ENCODE results near the gene CTNS.
A peak's percentile ranks its signal among the peaks of the same experiment; 100 is the strongest.
"Not testable (repeated sequence)": the region's sequence is repeated elsewhere in the genome, so short reads cannot be mapped to it uniquely, and the experiment has no call there.

CTNS gene

DNA sequence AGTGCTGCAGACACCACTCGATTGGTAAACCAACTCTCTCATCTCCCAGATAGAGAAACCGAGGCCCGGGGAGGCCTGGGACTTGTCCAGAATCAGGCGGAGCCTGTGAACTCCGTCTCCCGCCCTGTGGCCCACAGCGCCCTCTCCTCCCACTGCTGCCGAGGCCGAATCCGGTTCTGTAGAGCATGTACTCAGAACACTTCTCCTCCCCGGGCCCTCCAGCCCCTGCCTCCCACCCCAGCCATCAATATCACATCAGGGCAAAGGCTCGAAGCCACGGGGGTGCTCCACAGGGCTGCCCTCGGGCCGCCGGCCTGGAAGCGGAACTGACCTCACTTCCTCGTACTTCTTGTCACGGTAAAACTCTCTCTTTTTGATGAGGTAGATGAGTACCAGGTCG lies 45.0 kb downstream of the CTNS start:
- DNase-seq (ENCODE audit: low read depth in 2 of 2, low spot score in 1 of 2) = no peak

DNA sequence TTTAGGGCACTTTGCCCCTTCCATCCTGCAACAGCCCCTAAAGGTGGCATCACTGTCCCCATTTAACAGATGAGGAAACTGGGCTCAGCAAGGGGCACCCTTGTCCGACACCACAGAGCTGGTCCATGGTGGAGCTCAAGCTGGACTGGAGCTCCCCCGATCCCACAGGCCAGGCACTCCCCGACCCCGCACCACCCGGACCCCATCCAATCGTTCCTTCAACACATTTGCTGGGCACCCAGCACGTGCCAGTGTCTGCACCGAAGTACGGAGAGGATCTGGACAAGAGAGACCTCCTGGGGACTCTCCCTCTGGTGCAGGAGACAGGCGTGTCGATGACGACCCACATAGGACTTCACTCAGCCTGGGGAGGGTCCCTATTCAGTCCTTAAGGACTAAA lies 45.5 kb downstream of the CTNS start:
- DNase-seq (ENCODE audit: low read depth in 2 of 2, low spot score in 1 of 2) = no peak

DNA sequence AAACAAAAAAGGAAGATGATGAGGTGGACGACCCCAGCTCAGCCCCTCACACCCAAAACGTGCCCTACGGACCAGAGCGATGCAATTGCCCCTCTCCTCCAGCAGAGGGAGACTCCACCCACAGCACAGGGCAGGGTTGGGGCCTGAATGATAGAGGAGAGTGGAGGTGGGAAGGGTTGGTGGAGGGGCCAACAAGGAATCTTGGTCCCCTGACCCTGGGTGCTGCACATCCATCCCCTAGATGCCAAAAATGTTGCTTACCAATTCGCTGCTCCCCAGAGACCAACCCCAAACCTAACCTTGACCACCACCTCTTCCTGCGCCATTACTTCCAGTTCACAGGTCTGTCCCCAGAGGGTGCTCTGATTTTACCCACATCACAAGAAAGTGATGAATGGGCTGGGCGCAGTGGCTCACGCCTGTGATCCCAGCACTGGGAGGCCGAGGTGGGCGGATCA lies 46.5 kb downstream of the CTNS start:
- peak in 1 of 2 donors; percentile 44 for DNase-seq (ENCODE audit: low read depth in 2 of 2, low spot score in 1 of 2)

DNA sequence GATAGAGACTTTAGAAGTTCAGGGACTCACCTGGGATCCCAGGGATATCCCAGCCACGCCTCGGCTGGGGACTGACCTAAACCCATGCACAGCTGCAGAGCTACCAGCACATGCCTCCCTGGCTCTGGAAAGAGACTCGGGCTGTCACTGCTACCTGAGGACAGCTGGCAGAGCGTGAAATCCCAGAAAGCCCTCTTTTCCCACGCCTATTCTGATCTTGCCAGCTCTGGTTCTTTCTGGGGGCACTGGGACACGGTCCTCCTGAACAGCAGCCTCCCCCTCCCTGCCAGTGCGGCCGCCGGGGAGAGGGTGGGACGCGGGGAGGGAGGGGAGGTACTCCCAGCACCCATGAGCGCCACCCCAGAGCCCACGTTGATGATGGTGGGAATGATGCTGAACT lies 48.6 kb downstream of the CTNS start:
- no peak for DNase-seq (ENCODE audit: low read depth in 2 of 2, low spot score in 1 of 2)

DNA sequence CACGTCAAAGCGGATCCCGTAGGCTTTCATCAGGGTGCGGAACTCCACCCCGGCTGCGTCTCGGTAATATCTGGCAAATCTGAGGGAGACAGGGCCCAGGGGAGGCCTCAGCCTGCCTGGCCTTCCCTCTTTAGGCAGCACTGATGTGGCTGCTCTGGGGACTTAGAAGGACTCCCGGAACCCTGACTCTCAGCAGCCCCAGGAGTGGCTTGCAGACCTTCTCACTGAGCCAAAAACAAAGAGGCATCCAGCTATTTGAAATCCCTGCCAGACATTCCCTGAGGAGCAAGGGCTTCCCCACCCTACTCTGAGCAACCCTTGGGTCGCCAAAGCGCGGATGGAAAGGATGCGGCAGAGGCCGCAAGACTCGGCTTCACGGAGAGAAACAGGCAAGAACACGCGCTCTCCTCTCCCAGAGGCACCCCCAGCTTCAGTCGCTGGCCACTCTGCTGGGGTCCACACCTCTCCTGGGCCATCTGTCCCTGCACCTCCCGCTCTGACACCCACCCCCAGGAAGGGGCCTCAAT lies 51.5 kb downstream of the CTNS start:
- no peak for DNase-seq (ENCODE audit: low read depth in 2 of 2, low spot score in 1 of 2)

DNA sequence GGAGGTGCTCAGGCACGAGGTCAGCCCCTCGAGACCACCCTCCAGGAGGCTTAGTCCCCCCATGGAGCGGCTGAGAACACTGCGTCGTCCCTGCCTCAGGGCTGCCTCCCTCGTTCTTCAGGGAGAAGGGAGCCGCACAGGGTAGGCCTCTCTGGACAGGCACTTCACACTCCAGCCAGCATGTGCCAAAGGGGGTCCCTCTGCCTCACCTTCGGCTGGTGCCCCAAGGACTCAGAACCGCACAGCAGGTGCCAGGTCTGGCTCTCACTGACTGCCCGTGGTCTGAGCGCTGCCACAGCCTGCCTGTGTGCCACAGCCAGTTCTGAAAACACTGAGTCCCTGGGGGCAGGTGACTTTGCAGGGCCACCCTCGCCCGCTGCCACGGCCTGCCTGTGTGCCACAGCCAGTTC lies 52.3 kb downstream of the CTNS start:
- no peak for DNase-seq (ENCODE audit: low read depth in 2 of 2, low spot score in 1 of 2)

DNA sequence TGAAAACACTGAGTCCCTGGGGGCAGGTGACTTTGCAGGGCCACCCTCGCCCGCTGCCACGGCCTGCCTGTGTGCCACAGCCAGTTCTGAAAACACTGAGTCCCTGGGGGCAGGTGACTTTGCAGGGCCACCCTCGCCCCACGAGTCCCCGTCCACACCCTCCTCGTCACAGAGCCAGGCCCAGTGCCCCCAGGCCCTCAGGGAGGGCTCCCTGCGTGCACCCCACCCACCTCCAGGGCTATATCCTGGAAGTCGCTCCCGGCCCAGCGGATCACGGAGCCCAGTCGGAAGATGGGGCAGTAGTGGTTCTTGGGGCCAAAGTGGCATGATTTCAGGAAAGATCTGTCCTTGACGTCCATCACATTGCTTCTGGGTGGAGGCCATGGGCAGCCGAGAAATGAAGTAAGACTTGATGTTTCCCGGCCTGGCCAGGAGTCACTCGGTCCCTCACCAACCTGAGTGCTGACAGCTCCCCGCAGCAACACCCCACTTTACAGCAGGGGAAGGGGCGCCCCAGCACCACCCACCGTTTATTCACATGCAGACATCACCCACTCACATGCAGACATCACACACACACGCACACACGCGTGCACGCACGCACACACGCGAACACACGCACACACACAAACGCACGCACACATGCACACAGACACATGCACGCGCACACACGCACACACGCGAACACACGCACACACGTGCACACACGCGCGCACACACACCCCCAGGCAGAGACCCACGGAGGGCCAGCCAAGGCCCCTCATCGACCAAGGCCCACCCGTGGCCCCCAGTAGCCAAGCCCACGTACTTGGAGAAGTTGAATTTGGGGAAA lies 52.9 kb downstream of the CTNS start:
- DNase-seq (ENCODE audit: low read depth in 2 of 2, low spot score in 1 of 2) = no peak

DNA sequence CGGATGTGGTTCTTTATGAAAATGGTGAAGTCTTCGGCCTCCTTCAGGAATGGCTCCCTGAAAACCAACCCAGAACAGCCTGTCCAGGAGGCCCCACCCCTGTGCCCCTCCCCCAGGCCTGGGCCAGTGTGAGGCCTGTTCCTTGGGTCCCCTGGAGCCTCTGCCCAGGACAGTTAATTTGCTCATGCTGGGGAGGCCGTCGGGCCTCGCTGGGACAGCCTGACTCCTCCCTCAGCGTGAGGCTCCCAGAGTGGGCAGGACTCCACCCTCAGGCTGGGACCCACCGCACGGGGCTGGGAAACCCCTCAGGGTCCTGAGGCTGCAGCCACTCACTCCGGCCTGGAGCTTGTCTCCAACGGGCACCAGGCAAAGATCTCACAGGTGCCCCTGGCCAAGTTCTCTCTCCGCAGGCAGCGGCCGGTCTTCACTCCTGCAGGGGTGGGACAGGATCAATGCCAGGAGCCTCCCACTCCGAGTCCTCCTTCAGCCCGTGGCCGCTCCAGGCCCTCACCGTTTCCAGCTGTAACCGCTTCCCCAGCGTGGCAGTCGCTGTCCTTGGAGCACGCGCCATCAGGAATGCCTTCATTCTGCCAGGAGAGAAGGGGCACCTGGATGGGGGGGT lies 53.6 kb downstream of the CTNS start:
- no peak for DNase-seq (ENCODE audit: low read depth in 2 of 2, low spot score in 1 of 2)

DNA sequence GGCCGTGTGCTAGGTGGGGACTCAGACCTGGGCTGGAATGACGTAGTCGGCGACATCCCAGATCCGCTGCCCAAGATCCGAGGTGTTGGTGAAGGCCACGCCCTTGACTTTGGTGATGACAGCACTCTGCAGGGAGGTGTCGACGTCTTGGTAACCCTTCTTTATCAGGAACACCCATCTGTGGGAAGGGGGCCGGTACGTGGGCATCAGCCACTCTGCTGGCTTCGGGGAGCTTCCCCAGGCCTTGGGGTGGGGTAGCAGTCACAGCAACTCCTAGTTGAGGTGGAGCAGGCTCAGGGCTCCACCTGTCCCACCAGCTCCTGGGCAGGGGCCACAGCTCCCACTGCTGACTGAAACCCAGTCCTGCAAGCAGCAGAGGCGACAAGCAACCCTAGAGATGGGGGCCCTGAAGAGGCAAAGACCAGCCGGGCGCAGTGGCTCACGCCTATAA lies 55.1 kb downstream of the CTNS start:
- no peak for DNase-seq (ENCODE audit: low read depth in 2 of 2, low spot score in 1 of 2)

DNA sequence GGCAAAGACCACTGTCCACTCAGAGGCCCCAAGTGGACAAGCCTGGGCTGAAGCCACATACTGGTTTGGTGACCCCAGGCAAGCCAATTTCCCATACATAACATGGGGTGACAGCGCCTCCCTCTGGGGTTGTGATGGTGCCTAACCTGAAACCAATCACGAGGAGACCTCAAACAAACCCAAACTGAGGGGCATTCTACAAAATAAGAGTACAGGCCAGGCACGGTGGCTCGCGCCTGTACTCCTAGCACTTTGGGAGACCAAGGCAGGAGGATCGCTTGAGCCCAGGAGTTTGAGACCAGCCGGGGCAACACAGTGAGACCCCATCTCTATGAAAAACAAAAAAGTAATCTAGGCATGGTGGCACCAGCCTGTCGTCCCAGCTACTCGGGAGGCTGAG lies 55.8 kb downstream of the CTNS start:
- DNase-seq (ENCODE audit: low read depth in 2 of 2, low spot score in 1 of 2) = no peak

DNA sequence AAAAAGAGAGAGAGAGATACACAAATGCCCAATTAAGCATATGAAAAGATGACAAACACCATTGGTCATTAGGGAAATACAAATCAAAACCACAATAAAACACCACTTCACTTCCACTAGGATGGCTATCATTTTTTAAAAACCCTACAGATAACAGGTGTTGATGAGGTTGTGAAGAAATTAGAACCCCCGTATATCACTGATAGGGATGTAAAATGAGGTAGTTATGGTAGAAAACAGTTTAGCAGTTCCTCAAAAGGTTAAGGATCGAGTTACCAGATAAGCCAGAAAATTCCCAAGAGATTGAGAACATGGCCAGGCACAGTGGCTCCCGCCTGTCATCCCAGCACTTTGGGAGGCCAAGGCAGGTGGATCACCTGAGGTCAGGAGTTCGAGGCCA lies 56.6 kb downstream of the CTNS start:
- DNase-seq (ENCODE audit: low read depth in 2 of 2, low spot score in 1 of 2) = no peak

DNA sequence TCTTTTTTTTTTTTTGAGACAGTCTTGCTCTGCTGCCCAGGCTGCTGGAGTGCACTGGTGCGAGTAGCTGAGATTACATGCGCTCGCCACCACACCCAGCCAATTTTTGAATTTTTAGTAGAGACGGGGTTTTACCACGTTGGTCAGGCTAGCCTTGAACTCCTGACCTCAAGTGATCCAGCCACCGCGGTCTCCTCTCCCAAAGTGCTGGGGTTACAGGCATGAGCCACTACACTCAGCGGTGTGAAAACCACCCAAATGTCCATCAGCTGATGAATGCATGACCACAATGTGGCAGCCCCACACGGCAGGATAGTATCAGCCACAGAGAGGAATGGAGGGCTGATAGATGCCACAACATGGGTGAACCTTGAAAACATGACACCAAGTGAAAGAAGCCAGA lies 57.3 kb downstream of the CTNS start:
- no peak for DNase-seq (ENCODE audit: low read depth in 2 of 2, low spot score in 1 of 2)

DNA sequence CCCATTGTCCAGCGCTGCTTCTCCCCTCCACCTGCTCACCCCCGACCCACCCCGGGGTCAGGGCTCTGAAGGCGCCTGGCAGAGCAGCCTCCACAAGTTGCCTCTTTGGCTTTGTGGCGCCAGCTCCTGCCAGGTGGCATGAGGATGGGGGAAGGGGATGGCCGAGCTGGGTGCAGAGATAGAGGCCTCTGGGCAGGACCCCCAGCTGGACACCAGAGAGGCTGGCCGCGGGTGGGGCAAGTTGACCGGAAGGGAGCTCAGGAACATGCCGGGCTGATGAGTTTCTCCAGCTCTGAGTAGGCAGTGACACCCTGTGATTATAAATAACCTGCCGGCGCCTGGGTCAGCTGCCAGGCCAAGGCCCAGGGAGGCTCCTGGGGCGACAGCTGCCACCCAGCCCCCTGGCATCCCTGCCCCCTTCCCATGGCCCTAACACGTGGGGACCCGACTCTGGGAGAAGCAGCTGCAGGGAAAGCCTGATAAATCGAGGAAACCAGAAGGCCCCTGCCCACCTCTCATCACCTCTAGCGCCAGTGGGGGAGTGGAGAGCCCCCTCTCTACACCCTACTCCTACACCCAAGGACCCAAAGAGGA lies 58.7 kb downstream of the CTNS start:
- no peak for DNase-seq (ENCODE audit: low read depth in 2 of 2, low spot score in 1 of 2)

DNA sequence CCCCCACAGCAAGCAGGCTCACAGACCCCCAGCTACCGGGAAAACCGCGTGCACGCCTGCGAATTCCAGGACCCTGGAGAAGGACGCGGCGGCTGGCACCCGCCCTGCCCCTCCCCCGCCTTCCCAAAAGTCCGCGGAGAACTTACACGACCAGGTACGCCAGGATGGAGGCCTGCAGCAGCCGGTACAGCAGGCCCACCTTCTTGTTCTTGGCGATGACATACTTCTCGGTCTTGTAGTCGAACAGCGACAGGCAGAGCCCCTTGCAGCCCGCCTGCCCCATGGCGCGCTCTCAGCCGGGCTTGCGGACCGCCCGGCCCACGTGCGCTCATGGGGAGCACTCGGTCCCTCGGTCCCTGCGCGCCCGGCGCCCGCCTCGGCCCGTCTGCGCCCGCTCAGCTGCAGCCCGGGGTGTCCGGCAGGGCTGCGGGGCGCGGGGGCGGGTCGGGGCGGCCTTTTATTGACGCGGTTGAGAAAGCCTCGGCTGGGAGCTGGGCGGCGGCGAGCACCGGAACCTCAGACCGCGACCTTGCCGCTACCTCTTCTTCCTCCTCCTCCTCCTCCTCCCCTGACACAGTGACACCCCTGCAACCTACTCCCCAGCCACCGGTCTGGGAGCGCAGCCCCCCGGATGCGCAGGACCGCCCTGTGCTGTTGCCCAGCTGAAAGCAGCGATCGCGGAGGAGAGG lies 59.3 kb downstream of the CTNS start, which contains the start of gene P2RX5:
Gene P2RX5 (minus strand): TSS at position 433 of the 689 bp plus-strand sequence. CDS start 150 bp downstream, at position 283.
- no peak for DNase-seq (ENCODE audit: low read depth in 2 of 2, low spot score in 1 of 2)

DNA sequence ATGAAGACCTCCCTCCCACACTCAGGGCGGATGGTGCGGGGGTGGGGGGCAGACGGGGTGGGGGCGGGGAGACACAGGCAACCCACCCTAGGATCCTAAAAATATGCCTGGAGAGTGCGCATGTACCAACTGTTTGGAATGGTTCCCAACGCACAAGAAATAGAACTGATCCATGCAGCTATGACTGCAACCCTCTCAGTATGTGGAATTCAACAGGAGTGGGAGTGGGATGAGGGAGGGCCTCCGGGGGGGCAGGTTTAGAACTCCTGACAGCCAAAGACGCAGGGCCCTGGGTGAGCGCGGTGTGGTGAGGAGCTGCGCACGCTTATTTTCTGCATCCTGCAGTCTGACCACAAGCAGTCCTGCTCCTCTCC lies 60.5 kb downstream of the CTNS start:
- no peak for DNase-seq (ENCODE audit: low read depth in 2 of 2, low spot score in 1 of 2)

DNA sequence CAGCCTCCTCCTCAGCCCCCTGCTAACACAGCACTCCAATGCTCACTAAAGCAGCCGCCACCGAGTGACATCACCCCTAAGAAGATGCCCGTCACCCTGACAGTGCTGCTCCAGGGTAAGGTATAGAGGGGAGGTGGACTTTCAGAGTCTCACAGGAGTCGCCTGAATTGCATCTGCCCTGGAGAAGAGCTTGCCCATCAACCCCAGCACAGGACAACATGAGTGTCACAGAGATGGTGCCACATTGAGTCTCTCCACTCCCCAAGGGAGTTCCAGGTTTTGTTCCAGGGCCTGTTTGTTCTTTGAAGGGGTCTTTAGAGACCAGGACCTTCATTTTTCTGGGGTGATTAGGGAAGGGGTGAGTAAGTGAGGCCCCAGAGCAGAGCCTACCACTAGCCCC lies 61.6 kb downstream of the CTNS start:
- no peak for DNase-seq (ENCODE audit: low read depth in 2 of 2, low spot score in 1 of 2)

DNA sequence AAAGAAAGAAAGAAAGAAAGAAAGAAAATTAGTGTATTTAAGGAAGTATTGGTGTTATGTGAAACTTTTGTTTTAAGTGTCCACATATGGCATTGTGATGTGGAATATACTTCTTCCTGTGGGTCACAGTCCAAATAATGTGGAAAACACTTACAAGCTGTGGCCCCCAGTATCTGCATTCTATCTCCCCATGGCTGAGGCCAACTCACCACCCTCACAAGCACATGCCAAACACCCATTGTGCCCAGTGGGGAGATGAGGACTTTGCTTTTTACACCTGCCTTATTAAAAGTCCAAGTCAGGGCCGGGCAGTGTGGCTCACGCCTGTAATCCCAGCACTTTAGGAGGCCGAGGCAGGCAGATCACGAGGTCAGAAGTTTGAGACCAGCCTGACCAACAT lies 63.4 kb downstream of the CTNS start:
- DNase-seq (ENCODE audit: low read depth in 2 of 2, low spot score in 1 of 2) = no peak

DNA sequence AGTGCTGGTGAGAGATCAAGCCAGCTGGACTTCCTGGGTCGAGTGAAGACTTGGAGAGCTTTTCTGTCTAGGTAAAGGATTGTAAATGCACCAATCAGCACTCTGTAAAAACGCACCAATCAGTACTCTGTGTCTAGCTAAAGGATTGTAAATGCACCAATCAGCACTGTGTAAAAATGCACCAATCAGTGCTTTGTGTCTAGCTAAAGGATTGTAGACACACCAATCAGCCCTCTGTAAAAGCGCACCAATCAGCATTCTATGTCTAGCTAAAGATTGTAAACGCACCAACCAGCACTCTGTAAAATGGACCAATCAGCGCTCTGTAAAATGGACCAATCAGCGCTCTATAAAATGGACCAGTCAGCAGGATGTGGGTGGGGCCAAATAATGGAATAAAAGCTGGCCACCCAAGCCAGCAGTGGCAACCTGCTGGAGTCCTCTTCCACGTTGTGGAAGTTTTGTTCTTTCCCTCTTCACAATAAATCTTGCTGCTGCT lies 65.5 kb downstream of the CTNS start:
- not testable (repeated sequence) for DNase-seq (ENCODE audit: low read depth in 2 of 2, low spot score in 1 of 2)

DNA sequence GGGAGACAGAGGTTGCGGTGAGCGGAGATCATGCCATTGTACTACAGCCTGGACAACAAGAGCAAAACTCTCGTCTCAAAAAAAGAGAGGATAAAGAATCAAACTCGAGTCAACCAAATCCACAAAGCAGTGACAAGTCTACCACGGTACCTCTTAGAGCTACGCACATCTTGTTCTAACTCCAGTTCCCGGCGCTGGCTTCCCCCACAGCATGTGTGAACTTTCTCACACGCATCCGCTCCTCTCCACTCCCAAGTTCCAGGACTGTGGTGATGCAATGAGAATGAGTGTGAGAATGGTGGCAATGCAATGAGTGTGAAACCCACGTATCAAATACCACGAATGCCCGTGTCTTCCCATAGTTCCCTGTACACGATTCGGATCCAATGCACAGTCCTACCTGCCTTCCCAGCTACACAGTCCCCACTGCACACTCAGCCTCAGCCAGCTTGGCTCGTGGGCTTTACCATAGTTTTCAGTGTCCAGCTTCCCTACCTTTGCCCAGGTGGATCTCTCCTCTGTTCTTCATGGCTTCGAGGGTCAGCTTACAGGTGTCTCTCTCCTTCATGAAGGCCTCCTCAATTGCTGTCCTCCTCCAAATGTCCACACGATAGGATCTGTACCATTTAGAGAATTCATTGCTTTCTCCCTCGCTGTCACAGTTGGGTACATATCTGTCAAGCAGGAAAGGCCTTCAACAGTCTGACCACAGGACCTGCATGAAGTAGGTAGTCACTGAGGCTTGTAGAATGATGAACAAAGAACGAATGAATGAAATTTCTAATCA lies 68.6 kb downstream of the CTNS start:
- no peak for DNase-seq (ENCODE audit: low read depth in 2 of 2, low spot score in 1 of 2)

DNA sequence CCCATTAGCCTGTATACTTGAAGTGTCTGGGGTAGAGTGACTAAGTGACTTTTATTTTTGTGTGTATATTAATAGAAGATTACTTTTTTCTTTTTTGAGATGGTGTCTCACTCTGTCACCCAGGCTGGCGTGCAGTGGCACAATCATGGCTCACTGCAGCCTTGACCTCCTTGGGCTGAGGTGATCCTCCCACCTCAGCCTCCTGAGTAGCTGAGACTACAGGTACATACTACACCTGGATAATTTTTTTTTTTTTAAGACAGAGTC lies 69.1 kb downstream of the CTNS start:
- not testable (repeated sequence) for DNase-seq (ENCODE audit: low read depth in 2 of 2, low spot score in 1 of 2)

DNA sequence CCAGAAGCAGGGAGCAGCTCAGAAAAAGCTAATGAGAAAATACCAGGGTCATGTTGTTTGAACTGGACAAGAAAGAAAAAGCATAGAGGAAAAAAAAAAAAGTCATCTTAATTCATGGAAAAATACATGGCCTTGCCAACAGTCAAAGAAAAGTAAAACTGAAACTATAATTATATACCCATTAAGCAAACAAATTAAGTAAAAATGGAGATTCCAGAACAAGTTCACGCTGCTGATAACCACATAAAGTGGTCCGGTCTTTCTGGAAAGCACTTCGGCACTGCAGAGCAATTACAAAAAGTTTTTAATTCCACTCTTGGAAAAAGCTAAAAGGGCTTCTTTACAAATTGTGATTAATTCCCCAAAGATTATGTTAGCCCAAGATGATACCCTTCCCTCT lies 71.8 kb downstream of the CTNS start:
- DNase-seq (ENCODE audit: low read depth in 2 of 2, low spot score in 1 of 2) = no peak

All from stimulated activated CD8-positive, alpha-beta memory T cell treated with anti-CD3 and anti-CD28 coated beads, Interleukin-4, amount 100 ng/mL, for 4 hours (primary cell).